Measurements from ENCODE around the gene CDK18. TPM values are rescaled to one million over a fixed set of nuclear protein-coding genes. Genes with fewer than 3 reads are reported as not detected.

Gene CDK18
- total and polyA plus RNA-seq, 10 of the 15 experiments (the other 5 are each of a cell fraction or from before 2014, with no cell fraction given) = 0.13 to 4.4 (median 0.52) TPM; not detected in 2

DNA sequence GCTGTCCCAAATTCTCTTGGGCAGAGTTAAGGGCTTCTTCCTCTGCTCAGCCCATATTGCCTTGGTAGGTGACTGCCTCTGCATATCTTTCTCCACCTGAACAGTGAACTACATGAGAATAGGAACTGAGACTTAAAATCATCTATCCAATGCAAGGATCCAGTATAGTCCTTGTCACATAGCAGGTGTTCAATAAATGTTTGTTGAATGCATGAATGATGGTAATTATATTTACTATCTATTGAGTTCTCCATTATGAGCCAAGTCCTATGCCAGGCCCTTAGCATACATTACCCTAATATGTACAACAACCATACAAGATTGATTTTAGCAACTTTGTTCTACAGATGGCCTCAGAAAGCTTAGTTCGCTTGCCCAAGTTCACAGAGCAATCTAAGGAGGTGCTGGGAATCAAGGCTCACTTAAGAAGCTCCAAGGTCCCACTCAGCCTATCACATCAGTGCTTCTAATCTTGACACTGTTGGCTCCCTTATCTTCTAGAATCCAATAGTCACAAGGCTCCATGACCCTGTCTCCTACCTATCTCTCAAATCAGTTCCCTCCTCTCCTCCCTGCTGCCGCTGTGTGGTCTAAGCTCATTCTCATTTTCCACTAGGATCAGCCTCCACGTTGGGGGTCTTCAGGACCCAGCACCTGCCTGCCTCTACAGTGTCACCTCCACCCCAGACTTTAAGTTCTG lies 2.2 kb upstream of the CDK18 start:
- Histone ChIP-seq H3K9me3 (replicated peaks; ENCODE audit: control insufficient read depth, insufficient read depth, low read length) (no peaks in the 10 kb centered on the region), H3K4me1 (ENCODE audit: control insufficient read depth, insufficient read depth, low read length) (0 out of 2 replicates have a peak, but pooled peaks cover 4% of the 10 kb centered on the region), H4K20me1 (ENCODE audit: control insufficient read depth, insufficient read depth) (no peaks in the 10 kb centered on the region), H3K36me3 (ENCODE audit: control insufficient read depth in 2 of 2, insufficient read depth in 2 of 2, low read length in 1 of 2) (no peaks in the 10 kb centered on the region), H3K4me2 (ENCODE audit: control insufficient read depth, insufficient read depth) (no peak overlapping the region), H3K27ac (ENCODE audit: control insufficient read depth, insufficient read depth) (no peak overlapping the region), H3K9ac (ENCODE audit: control insufficient read depth, insufficient read depth, low read length) (no peak overlapping the region), H3K79me2 (ENCODE audit: control insufficient read depth, insufficient read depth, low read length) (no peaks in the 10 kb centered on the region), H2AFZ (ENCODE audit: control insufficient read depth, low read depth, low read length) (no peak overlapping the region), H3K27me3 (replicated peaks in 1 of 2; ENCODE audit: control insufficient read depth in 2 of 2, insufficient read depth in 2 of 2, low read length in 1 of 2) (peaks cover 0 to 5% of the 10 kb centered on the region in 2 experiments; a peak in 3 of 4 replicates), H3K4me3 (no peak overlapping the region)
- WGBS (ENCODE audit: insufficient coverage, insufficient replicate concordance, low lambda C conversion rate, missing lambda C conversion rate) = 38% methylated on average over 3 of the region's 3 CpGs
- SMC1A ChIA-PET (ENCODE audit: uncharacterized antibody, unreplicated experiment) = interaction anchor here (1.0 to 4.7 kb wide), 7 partner anchors 9 to 172 kb away, joined by 3 to 22 read pairs (median 3); no protein-coding TSS in a partner anchor
- FAIRE-seq (peak; percentile 23), ATAC-seq (no peak), DNase-seq (ENCODE audit: low read depth, low spot score) (no peak)
- no TSS peak for BruUV-seq (replicated peaks)
- in situ Hi-C loops (cut with MboI) (no loop called here), intact Hi-C loops (cut with micrococcal nuclease; ENCODE audit: unreplicated experiment) (loop anchor here (5.0 kb wide), 1 partner anchor 165 kb away; no protein-coding TSS in a partner anchor)
- CTCF ChIA-PET = interaction anchor here (1.2 to 31.6 kb wide), 3 partner anchors 10 to 106 kb away, joined by 3 to 891 read pairs (median 891); partner anchors contain the start of gene CDK18
- RAD21 ChIA-PET (ENCODE audit: unreplicated experiment) = interaction anchor here (0.6 to 2.5 kb wide), 3 partner anchors 23 to 71 kb away, joined by 3 to 7 read pairs (median 3); no protein-coding TSS in a partner anchor
- POLR2A ChIA-PET = no interaction called here
- no peak for TF ChIP-seq SPI1 (IDR thresholded peaks at IDR 0.05; ENCODE audit: borderline replicate concordance, insufficient read depth, low read depth, low read length)
- no peak for TF ChIP-seq CEBPB (IDR thresholded peaks at IDR 0.05; ENCODE audit: borderline replicate concordance in 1 of 2, low read depth in 2 of 2, low read length in 2 of 2)
- TF ChIP-seq BCL11A (IDR thresholded peaks at IDR 0.05; ENCODE audit: low read depth, low read length) = no peak
- TF ChIP-seq KLF5 (IDR thresholded peaks at IDR 0.05; ENCODE audit: partially characterized antibody) = no peak
- TF ChIP-seq SREBF2 (IDR thresholded peaks at IDR 0.05; ENCODE audit: low read length) = no peak
- no peak for TF ChIP-seq NRF1 (conservative IDR thresholded peaks at IDR 0.05; ENCODE audit: low read depth, low read length)

Measured in GM12878 (cell line).